Lung microvascular endothelial cell (primary cell): ENCODE measurements around the gene MARK3. TPM values are rescaled to one million over a fixed set of nuclear protein-coding genes. Genes with fewer than 3 reads are reported as not detected.
A peak's percentile ranks its signal among the peaks of the same experiment; 100 is the strongest.

Experiments used
- DNase-seq, 2 donors: peaks; one replicate each; pipeline versions ENCODE4 v3.0.0 to v3.0.0-alpha.2; 2010; ENCODE audit warnings: low read depth in 2 of 2
- total RNA-seq: library from RNA; depleted of rRNA; stranded (reverse); fragments of >200 nt; gene quantifications from 2 replicates; pipeline ENCODE4 v1.2.1, GENCODE V29; 2014

Gene MARK3
- total RNA-seq, 1 donor from 2014 or later = 49.4 TPM

DNA sequence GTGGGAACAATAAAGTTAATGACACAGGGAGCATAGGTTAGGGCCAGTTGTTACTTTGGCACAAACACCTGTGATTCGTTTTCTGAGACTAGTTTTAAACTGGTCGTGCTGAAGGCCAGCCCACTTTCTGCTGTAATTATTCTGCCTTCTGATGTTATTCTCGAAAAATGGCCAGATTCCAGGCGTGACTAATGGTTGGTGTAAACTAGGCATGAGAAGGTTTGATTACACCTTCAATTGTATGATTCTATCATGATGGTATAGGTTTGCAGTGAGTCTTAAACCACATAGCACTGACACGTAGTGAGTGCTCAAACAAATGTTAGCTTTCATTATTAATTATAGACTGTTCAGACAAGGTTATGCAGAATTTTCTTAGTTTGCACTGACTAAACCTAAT, 98.4 kb downstream of the MARK3 start:
- DNase-seq = peak; percentile 64 to 89

DNA sequence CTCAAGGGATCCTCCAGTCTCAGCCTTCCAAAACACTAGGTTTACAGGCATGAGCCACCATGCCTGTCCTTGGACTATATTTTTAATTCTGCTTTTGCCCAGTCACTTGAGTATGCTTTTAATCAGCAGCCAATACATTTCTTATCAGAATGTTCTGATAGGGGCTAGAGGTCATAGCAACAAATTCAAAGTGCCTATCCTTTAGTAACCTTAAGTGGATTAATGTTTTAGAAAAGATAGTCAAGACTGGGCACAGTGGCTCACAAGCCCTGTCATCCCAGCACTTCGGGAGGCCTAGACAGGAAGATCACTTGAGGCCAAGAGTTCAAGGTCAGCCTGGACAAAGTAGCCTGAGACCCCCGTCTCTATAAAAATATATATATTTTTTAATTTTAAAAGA, 100.3 kb downstream of the MARK3 start:
- DNase-seq = no peak

- no peak for DNase-seq
Measured at GRCh38 chr14:103488071-103488470, 102.9 kb downstream of the MARK3 start.

DNA sequence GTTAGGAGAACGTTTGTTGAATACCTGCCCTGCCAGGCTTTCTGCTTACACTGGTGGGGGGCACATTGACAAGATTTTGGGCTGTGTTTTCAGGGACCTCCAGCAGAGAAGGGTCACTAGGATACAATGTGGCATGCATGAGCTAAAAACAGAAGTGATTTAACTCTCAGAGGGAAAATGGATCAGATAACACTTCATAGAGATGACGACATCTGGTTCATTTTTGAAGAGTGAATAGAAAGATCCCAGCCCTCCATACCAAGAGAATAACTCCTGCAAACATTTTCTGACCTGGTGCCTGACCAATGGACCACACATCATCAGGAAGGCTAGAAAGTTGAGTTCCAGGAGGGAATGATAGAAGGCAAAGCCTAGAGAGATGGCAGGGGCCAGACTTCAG, 103.7 kb downstream of the MARK3 start:
- DNase-seq = no peak

DNA sequence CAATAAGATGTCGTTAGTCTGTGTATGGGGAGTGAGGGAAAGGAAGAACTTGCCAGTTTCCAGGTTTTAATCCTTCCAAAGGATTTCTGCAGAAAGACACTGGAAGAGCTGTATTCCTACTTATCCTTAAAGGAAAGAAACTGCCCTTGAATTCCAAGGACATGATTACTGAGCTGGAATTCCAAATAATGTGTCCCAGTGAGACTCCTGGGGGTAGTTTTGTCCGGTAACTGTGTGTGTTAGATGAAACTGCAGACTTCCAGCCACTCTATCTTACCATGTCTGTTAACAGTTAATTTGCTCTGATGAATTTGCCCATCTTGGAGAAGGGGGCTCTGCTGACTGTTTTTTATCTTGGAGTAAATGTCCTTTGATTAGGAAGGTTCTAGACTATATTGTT, 104.4 kb downstream of the MARK3 start:
- DNase-seq = no peak

- DNase-seq = no peak
Measured at GRCh38 chr14:103491691-103492090, 106.5 kb downstream of the MARK3 start.

- no peak for DNase-seq
Measured at GRCh38 chr14:103492156-103492925, 107.1 kb downstream of the MARK3 start.

DNA sequence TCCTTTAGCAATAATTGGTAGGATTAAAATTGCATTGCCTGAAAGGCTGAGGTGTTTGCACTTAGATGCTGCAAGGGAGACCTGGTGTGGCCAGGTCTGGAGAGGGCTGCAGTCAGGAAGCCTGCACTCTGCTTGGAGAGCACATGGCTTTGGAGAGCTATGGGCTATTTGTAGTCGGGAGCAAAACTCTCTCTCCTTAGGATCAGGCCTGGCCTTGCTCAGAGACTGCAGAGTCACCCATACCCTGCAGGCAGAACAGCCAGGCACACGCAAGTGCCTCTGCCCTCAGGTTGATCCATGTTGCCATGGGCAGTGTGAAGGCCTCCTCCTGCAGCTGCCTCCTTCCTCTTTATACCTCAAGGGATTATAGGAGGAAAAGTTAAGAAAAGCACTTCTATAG, 110.6 kb downstream of the MARK3 start:
- no peak for DNase-seq

GRCh38 chr14:103496776-103497175, 111.6 kb downstream of the MARK3 start:
- DNase-seq = no peak

DNA sequence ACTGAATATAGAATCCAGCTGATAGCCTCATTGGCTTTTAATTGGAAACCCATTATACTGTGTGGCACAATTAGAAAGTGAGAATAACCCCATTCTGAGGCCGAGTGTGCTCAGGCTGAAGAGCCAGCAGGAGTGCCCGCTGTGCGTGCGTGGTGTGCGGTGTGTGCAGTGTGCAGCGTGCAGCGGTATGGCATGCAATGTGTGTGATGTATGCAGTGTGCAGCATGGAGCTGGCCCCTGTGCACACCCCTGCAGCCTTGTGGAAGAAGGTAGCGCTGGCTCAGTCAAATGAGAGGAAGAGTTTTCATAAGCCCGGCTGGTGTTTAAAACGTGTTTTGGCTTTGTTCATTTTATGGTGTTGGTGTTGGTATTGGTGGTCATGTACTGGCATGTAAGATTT, 114.5 kb downstream of the MARK3 start:
- no peak for DNase-seq

GRCh38 chr14:103500148-103500990, 115.2 kb downstream of the MARK3 start:
- peak; percentile 87 to 93 for DNase-seq

- no peak for DNase-seq
Measured at GRCh38 chr14:103501041-103501870, 116.0 kb downstream of the MARK3 start.

DNA sequence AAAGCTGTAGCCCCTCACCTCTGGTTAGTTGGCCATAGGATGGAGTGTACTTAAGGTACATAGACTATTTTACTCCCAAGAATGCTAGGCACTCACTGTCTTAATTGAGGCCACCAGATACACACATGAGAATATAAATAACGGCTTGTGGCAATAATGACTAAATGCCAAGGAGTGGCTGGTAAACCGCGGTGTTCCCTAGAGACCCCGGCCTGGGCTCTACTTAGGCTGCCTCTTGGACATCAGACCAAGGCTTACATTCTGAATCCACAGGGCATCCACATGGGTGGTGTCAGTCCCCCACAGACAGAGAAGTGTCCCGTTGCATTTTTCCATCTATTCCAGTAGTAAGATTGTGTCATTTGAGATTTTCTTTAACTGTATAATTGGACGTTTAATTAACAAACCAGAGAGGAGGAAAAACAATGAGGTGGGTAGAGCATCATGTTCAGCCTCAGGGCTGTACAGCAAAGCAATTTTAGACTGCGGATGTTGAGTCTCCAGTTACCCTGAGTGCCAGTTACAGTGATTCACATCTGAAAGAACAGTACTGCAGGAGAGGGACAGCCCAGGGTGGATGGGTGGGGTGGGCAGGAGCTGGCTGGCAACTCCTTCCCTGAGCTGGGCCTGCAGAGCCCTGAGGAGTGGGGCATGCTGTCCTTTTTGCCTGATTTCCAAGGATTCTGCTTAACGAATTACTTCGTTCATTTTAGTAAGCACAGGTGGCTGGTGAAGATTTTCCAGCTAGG, 116.9 kb downstream of the MARK3 start:
- DNase-seq = no peak

DNA sequence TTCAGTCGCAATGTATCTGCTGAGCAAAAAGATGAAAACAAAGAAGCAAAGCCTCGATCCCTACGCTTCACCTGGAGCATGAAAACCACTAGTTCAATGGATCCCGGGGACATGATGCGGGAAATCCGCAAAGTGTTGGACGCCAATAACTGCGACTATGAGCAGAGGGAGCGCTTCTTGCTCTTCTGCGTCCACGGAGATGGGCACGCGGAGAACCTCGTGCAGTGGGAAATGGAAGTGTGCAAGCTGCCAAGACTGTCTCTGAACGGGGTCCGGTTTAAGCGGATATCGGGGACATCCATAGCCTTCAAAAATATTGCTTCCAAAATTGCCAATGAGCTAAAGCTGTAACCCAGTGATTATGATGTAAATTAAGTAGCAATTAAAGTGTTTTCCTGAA, 117.7 kb downstream of the MARK3 start:
- no peak for DNase-seq

DNA sequence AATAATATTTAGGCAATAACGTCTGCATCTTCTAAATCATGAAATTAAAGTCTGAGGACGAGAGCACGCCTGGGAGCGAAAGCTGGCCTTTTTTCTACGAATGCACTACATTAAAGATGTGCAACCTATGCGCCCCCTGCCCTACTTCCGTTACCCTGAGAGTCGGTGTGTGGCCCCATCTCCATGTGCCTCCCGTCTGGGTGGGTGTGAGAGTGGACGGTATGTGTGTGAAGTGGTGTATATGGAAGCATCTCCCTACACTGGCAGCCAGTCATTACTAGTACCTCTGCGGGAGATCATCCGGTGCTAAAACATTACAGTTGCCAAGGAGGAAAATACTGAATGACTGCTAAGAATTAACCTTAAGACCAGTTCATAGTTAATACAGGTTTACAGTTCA, 118.1 kb downstream of the MARK3 start:
- DNase-seq = no peak

DNA sequence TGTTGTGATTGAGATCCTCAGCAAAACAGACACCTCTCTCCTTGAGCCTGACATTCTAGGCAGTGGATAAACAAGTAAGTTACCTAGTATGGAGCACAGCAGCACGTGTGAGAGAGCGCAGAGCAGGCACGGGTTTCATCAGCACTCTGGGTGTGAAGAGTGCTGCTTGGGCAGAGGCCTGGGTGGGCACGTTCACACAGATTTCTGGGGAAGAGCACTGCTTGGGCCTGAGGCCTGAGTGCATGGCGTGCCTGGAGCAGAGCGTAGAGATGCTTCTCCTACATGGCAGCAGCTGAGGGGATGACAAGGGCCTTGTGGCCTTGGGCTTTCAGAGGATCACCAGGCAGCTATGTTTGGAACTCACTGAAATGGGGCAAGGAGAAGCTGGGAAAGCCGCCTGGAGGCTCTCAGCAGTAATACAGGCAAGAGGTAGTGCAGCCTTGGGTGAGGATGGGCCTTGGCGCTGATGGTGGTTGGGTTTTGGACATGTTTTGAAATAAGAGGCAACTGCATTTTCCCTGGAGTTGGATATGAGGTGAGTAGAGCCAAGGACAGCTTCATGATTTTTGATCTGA, 119.9 kb downstream of the MARK3 start:
- no peak for DNase-seq

GRCh38 chr14:103507751-103508150, 122.5 kb downstream of the MARK3 start:
- no peak for DNase-seq

DNA sequence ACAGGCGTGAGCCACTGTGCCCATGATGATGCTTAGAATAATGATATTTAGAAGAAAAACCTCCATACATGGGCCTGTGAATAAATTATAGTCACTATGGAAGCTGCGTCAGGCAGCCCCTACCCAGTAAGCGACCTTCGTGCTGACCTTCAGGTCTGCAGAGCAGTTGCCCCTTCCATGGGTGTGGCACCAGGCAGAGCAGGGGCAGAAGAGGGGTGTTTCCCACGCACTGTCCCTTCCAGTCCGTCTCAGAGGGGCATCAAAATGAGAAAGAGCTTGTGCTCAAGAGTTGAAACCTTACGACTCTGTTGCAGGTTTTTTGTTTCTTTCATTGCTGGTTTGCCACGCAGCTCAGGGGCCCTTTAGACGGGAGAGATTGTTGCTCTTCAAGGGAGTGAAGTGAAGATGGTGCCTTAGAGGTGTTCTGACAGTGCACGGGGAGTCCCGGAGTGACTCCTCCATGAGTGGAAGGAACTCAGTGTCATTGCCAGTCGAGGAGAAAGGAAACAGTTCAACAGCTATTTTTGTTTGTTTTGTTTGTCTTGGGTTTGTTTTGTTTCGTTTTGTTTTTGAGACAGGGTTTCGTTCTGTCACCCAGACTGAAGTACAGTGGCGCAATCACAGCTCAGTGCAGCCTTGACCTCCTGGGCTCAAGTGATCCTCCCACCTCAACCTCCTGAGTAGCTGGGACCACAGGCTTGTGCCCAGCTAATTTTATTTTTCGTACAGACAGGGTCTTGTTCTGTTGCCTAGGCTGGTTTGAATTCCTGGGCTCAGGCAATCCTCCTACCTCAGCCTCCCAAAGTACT, 123.5 kb downstream of the MARK3 start:
- no peak for DNase-seq

- no peak for DNase-seq
Measured at GRCh38 chr14:103509864-103510723, 124.9 kb downstream of the MARK3 start.
